Ovary (tissue), 3 donors: ENCODE data around the gene TKFC.

Source experiments
- EP300 ChIP-seq: sonication (generic); formaldehyde crosslinking; IDR thresholded peaks from one replicate; pipeline ENCODE4 v1.6.1; 2017; ENCODE audit warnings: antibody characterized with exemption
- POLR2A ChIP-seq: fragments of 450-650 bp; IDR thresholded peaks from one replicate; pipeline ENCODE4 v1.6.1; 2017; ENCODE audit warnings: antibody characterized with exemption, mild to moderate bottlenecking, moderate library complexity
- TF ChIP-seq, protein P1 (sequence below), 3 donors: fragments of 450-650 bp in 2 of 3; fragments of 200-600 bp in 1 of 3; IDR thresholded peaks; one replicate each; pipeline versions ENCODE4 v1.5.1 to v1.8.0; 2016 to 2022; ENCODE audit warnings: antibody characterized with exemption in 3 of 3, mild to moderate bottlenecking in 1 of 3
- donor health status: DM: no; HTN: no; CAD: no.

DNA sequence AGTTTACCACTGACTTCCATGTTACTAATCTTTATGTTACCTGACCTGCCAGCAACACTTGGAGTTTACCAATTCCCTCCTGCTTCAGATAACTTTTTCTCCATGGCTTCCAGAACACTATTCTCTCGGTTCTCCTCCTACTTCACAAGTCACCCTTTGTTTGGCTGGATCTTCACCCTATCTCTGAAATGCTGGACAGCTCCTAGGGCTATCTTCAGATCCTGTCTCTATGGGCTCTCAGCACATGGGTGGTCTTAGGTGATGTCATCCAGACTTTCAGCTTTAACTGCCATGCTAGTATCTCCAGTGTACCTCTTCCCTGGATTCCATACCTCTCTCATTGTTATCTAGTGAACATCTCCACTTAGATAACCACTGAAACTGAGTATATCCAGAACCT is 25.7 kb upstream of the TKFC start:
- TF ChIP-seq, protein P1, sequence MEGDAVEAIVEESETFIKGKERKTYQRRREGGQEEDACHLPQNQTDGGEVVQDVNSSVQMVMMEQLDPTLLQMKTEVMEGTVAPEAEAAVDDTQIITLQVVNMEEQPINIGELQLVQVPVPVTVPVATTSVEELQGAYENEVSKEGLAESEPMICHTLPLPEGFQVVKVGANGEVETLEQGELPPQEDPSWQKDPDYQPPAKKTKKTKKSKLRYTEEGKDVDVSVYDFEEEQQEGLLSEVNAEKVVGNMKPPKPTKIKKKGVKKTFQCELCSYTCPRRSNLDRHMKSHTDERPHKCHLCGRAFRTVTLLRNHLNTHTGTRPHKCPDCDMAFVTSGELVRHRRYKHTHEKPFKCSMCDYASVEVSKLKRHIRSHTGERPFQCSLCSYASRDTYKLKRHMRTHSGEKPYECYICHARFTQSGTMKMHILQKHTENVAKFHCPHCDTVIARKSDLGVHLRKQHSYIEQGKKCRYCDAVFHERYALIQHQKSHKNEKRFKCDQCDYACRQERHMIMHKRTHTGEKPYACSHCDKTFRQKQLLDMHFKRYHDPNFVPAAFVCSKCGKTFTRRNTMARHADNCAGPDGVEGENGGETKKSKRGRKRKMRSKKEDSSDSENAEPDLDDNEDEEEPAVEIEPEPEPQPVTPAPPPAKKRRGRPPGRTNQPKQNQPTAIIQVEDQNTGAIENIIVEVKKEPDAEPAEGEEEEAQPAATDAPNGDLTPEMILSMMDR (IDR thresholded peaks at IDR 0.05), result no peak
- no peak for TF ChIP-seq POLR2A
- no peak for TF ChIP-seq EP300
